ENCODE results near the gene EIF3F. TPM values are rescaled to one million over a fixed set of nuclear protein-coding genes. Genes with fewer than 3 reads are reported as not detected.

EIF3F gene
- total RNA-seq, 1 experiment from 2014 or later, result 191 TPM

- TF ChIP-seq CTCF (conservative IDR thresholded peaks at IDR 0.05) (no peak), EZH2 (IDR thresholded peaks at IDR 0.05; ENCODE audit: low read depth) (no peak)
- ChIA-PET CTCF (no interaction called here), POLR2A (ENCODE audit: unreplicated experiment) (no interaction called here)
- no peaks in the 10 kb centered on the region for H4K20me1 ChIP-seq (ENCODE audit: insufficient read depth)
- no peak overlapping the region for H3K4me2 ChIP-seq
- H3K27me3 ChIP-seq (ENCODE audit: insufficient read depth, low read depth), result 0 out of 2 replicates have a peak, but pooled peaks cover 5% of the 10 kb centered on the region
- no peak for DNase-seq
- H3F3A ChIP-seq (ENCODE audit: insufficient read depth, low read depth), result no peaks in the 10 kb centered on the region
- intact Hi-C loops (cut with micrococcal nuclease; ENCODE audit: unreplicated experiment), result no loop called here
- H3K79me2 ChIP-seq (ENCODE audit: low read depth), result no peaks in the 10 kb centered on the region
- no peaks in the 10 kb centered on the region for H3K36me3 ChIP-seq (ENCODE audit: low read depth)
- no peaks in the 10 kb centered on the region for H3K9me3 ChIP-seq (ENCODE audit: insufficient read depth, low read depth)
- no peak overlapping the region for H3K27ac ChIP-seq
- no peaks in the 10 kb centered on the region for H3K9me2 ChIP-seq (ENCODE audit: insufficient read depth)
- no TSS peak for BruUV-seq (replicated peaks)
- no peak overlapping the region for H3K4me3 ChIP-seq
- H2AFZ ChIP-seq, result no peak overlapping the region
- H3K4me1 ChIP-seq (replicated peaks; ENCODE audit: insufficient read depth), result no peaks in the 10 kb centered on the region
These were observed 39.8 kb downstream of the EIF3F start for GRCh38 chr11:8026982-8027381.

GRCh38 chr11:8028766-8029165 lies 41.6 kb downstream of the EIF3F start:
- no peak for TF ChIP-seq EZH2 (IDR thresholded peaks at IDR 0.05; ENCODE audit: low read depth)
- TF ChIP-seq CTCF (conservative IDR thresholded peaks at IDR 0.05), result no peak
- Histone ChIP-seq H3K9me3 (ENCODE audit: insufficient read depth, low read depth) (no peaks in the 10 kb centered on the region), H3F3A (ENCODE audit: insufficient read depth, low read depth) (no peaks in the 10 kb centered on the region), H3K9me2 (ENCODE audit: insufficient read depth) (no peaks in the 10 kb centered on the region), H3K27ac (no peak overlapping the region), H3K4me3 (no peak overlapping the region), H4K20me1 (ENCODE audit: insufficient read depth) (no peaks in the 10 kb centered on the region), H3K36me3 (ENCODE audit: low read depth) (no peaks in the 10 kb centered on the region), H3K27me3 (ENCODE audit: insufficient read depth, low read depth) (0 out of 2 replicates have a peak, but pooled peaks cover 5% of the 10 kb centered on the region), H3K4me2 (no peak overlapping the region), H3K4me1 (replicated peaks; ENCODE audit: insufficient read depth) (no peaks in the 10 kb centered on the region), H3K79me2 (ENCODE audit: low read depth) (no peaks in the 10 kb centered on the region), H2AFZ (no peak overlapping the region)
- no peak for DNase-seq
- POLR2A ChIA-PET (ENCODE audit: unreplicated experiment), result no interaction called here
- BruUV-seq (replicated peaks), result no TSS peak
- CTCF ChIA-PET, result interaction anchor here (0.7 kb wide), 1 partner anchor 22 kb away, joined by 7 read pairs; no protein-coding TSS in a partner anchor
- intact Hi-C loops (cut with micrococcal nuclease; ENCODE audit: unreplicated experiment), result no loop called here

DNA sequence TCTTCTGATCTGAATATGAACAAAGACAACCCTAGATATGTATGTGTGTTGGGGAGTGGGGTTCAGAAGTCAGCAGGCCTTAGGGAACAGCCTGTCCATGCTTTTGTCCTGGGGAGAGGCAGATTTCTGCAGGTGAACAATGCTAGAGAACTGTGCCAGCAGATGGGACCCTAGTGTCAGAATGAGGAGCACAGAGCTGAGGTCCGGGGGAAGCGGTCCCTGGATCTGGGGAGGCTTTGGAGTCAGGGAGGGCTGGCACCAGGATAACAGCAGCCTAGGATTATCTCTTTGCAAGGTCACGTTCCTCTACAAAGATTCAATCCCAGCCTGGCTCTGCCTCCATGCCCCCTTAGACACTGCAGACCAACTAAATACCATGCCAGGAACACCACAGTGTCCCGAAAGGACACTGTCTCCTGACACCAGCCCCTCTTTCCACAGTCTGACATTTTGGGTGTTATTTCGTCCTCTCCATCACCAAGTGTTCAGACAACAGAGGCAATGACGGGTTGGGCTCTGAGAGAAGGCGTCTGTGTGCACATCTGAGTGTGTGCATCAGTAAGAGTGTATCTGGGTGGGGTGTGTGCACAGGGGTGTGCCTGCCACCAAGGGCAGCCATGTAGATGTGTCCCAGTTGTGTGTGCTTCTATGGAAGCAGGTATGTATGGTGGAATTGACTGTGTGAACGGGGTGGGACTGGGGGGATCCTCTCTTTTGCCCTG lies 43.5 kb downstream of the EIF3F start:
- Histone ChIP-seq H3K27me3 (ENCODE audit: insufficient read depth, low read depth) (0 out of 2 replicates have a peak, but pooled peaks cover 5% of the 10 kb centered on the region), H3F3A (ENCODE audit: insufficient read depth, low read depth) (no peaks in the 10 kb centered on the region), H3K4me3 (no peak overlapping the region), H4K20me1 (ENCODE audit: insufficient read depth) (no peaks in the 10 kb centered on the region), H3K27ac (no peak overlapping the region), H2AFZ (no peak overlapping the region), H3K9me2 (ENCODE audit: insufficient read depth) (no peaks in the 10 kb centered on the region), H3K79me2 (ENCODE audit: low read depth) (no peaks in the 10 kb centered on the region), H3K36me3 (ENCODE audit: low read depth) (no peaks in the 10 kb centered on the region), H3K9me3 (ENCODE audit: insufficient read depth, low read depth) (no peaks in the 10 kb centered on the region), H3K4me1 (replicated peaks; ENCODE audit: insufficient read depth) (no peaks in the 10 kb centered on the region), H3K4me2 (no peak overlapping the region)
- POLR2A ChIA-PET (ENCODE audit: unreplicated experiment), result no interaction called here
- DNase-seq, result no peak
- BruUV-seq (replicated peaks), result no TSS peak
- intact Hi-C loops (cut with micrococcal nuclease; ENCODE audit: unreplicated experiment), result no loop called here
- TF ChIP-seq EZH2 (IDR thresholded peaks at IDR 0.05; ENCODE audit: low read depth), result no peak
- TF ChIP-seq CTCF (conservative IDR thresholded peaks at IDR 0.05), result no peak
- CTCF ChIA-PET, result interaction anchor here (0.9 kb wide), 1 partner anchor 69 kb away, joined by 3 read pairs; no protein-coding TSS in a partner anchor

Data from PC-9 (cell line).